Skeletal muscle satellite cell (primary cell): ENCODE data around the gene RUNX2.
A peak's percentile ranks its signal among the peaks of the same experiment; 100 is the strongest.

Experiments
- H3K27me3 ChIP-seq: 2 replicates; pipeline ENCODE4 v1.7.0; 2013; ENCODE audit warnings: low read length; ENCODE audit not compliant: control insufficient read depth, insufficient read depth
- H3K36me3 ChIP-seq: 2 replicates; pipeline ENCODE4 v1.7.0; 2013; ENCODE audit warnings: mild to moderate bottlenecking, control low read depth, low read length; ENCODE audit not compliant: insufficient read depth
- H3K4me1 ChIP-seq: 2 replicates; pipeline ENCODE4 v1.7.0; 2013; ENCODE audit warnings: low read length; ENCODE audit not compliant: control insufficient read depth, insufficient read depth
- H3K4me2 ChIP-seq: 2 replicates; pipeline ENCODE4 v1.7.0; 2013; ENCODE audit warnings: mild to moderate bottlenecking, low read length
- H3K4me3 ChIP-seq: 2 replicates; pipeline ENCODE4 v1.7.0; 2013; ENCODE audit warnings: low read length
- H3K9ac ChIP-seq: 2 replicates; pipeline ENCODE4 v1.7.0; 2013; ENCODE audit warnings: mild to moderate bottlenecking, low read depth, low read length, moderate library complexity
- H3K9me3 ChIP-seq: replicated peaks from 2 replicates; pipeline ENCODE4 v1.7.0; 2013; ENCODE audit warnings: mild to moderate bottlenecking, control low read depth, low read length

The RUNX2 gene

GRCh38 chr6:45305546-45305945 lies 22.6 kb upstream of the RUNX2 start:
- no peaks in the 10 kb centered on the region for H3K36me3 ChIP-seq
- no peak overlapping the region for H3K9ac ChIP-seq
- no peak overlapping the region for H3K4me3 ChIP-seq
- H3K27me3 ChIP-seq, result no peaks in the 10 kb centered on the region
- H3K9me3 ChIP-seq, result no peaks in the 10 kb centered on the region
- no peaks in the 10 kb centered on the region for H3K4me1 ChIP-seq
- H3K4me2 ChIP-seq, result no peak overlapping the region

GRCh38 chr6:45310118-45310788 lies 17.9 kb upstream of the RUNX2 start:
- Histone ChIP-seq H3K36me3 (no peaks in the 10 kb centered on the region), H3K4me1 (no peaks in the 10 kb centered on the region), H3K9me3 (no peaks in the 10 kb centered on the region), H3K4me3 (no peak overlapping the region), H3K9ac (no peak overlapping the region), H3K4me2 (no peak overlapping the region), H3K27me3 (no peaks in the 10 kb centered on the region)

DNA sequence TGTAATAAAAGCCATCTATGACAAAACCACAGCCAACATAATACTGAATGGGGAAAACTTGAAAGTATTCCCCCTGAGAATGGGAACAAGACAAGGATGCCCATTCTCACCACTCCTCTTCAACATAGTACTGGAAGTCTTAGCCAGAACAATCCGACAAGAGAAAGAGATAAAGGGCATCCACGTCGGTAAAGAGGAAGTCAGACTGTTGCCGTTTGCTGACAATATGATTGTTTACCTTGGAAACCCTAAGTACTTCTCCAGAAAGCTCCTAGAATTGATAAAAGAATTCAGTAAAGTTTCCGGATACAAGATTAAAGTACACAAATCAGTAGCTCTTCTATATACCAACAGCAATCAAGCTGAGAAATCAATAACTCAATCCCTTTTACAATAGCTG lies 14.0 kb upstream of the RUNX2 start:
- no peaks in the 10 kb centered on the region for H3K36me3 ChIP-seq
- no peak overlapping the region for H3K4me3 ChIP-seq
- no peaks in the 10 kb centered on the region for H3K4me1 ChIP-seq
- H3K27me3 ChIP-seq, result no peaks in the 10 kb centered on the region
- H3K4me2 ChIP-seq, result no peak overlapping the region
- no peaks in the 10 kb centered on the region for H3K9me3 ChIP-seq
- H3K9ac ChIP-seq, result no peak overlapping the region

GRCh38 chr6:45320349-45320748 lies 7.8 kb upstream of the RUNX2 start:
- no peak overlapping the region for H3K4me2 ChIP-seq
- H3K36me3 ChIP-seq, result no peaks in the 10 kb centered on the region
- H3K9me3 ChIP-seq, result no peaks in the 10 kb centered on the region
- H3K9ac ChIP-seq, result no peak overlapping the region
- no peaks in the 10 kb centered on the region for H3K4me1 ChIP-seq
- H3K27me3 ChIP-seq, result no peaks in the 10 kb centered on the region
- no peak overlapping the region for H3K4me3 ChIP-seq

DNA sequence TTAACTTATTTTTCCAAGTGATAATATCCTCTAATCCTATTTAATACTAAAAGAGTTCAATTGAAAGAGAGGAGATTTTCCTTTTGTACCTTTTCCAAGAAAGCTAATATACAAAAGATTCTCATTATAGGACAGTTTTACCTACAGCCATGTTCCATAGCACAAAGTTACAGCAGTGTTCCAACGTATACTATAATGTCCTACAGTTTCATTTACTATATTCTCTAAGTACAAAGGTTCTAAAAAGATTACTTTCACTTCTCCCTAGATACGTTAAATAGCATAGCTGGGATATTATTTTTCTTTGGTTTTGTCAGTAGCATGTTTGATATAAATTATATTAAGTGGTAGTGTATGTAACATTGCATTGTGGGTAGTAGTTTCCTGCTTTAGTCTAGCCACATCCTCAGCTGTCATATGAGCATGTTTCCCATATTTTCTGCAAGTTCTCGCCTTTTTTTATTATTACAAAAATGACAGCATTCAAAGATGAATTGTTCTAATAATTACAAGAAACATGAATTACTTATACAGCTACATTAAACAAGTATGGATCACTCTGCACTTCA lies 4.4 kb upstream of the RUNX2 start:
- Histone ChIP-seq H3K9me3 (no peaks in the 10 kb centered on the region), H3K36me3 (no peaks in the 10 kb centered on the region), H3K4me1 (peaks cover 9% of the 10 kb centered on the region), H3K4me2 (no peak overlapping the region), H3K27me3 (no peaks in the 10 kb centered on the region), H3K4me3 (no peak overlapping the region), H3K9ac (no peak overlapping the region)

GRCh38 chr6:45326698-45327417 lies 1.3 kb upstream of the RUNX2 start:
- Histone ChIP-seq H3K9me3 (no peaks in the 10 kb centered on the region), H3K4me3 (no peak overlapping the region), H3K27me3 (no peaks in the 10 kb centered on the region), H3K36me3 (no peaks in the 10 kb centered on the region), H3K9ac (no peak overlapping the region), H3K4me2 (no peak overlapping the region), H3K4me1 (peaks cover 15% of the 10 kb centered on the region)

DNA sequence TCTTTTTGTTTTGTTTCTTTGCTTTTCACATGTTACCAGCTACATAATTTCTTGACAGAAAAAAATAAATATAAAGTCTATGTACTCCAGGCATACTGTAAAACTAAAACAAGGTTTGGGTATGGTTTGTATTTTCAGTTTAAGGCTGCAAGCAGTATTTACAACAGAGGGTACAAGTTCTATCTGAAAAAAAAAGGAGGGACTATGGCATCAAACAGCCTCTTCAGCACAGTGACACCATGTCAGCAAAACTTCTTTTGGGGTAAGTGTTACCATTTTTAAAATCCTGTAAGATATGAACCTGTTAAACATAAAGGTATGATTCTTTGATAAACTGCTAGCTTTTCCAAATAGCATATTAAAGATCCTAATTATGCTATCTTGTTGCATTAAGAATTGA lies 393 bp downstream of the RUNX2 start:
- Histone ChIP-seq H3K27me3 (no peaks in the 10 kb centered on the region), H3K9ac (no peak overlapping the region), H3K9me3 (no peaks in the 10 kb centered on the region), H3K4me2 (peak overlapping the region; percentile 14), H3K4me3 (no peak overlapping the region), H3K4me1 (peaks cover 15% of the 10 kb centered on the region), H3K36me3 (no peaks in the 10 kb centered on the region)

DNA sequence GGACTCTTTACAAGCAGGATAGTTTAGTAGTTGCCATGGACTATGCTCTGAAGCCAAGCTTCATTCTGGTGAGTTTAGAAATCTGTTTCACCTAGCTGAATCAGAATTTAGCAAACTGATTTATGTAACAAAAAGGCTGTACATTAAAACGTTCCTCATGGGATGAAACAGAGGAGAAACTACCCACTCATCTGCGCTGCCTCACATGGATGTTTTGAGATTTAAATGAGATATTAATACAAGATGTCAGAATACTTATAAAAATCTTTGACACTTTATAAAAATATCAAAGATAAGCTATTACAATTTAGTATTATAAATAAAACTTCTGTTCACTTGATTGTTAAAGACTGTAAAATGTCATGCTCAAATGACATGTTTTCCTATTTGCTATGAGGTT lies 16.8 kb downstream of the RUNX2 start:
- Histone ChIP-seq H3K9me3 (no peaks in the 10 kb centered on the region), H3K4me3 (no peak overlapping the region), H3K36me3 (no peaks in the 10 kb centered on the region), H3K4me2 (no peak overlapping the region), H3K27me3 (no peaks in the 10 kb centered on the region), H3K9ac (no peak overlapping the region), H3K4me1 (no peaks in the 10 kb centered on the region)

DNA sequence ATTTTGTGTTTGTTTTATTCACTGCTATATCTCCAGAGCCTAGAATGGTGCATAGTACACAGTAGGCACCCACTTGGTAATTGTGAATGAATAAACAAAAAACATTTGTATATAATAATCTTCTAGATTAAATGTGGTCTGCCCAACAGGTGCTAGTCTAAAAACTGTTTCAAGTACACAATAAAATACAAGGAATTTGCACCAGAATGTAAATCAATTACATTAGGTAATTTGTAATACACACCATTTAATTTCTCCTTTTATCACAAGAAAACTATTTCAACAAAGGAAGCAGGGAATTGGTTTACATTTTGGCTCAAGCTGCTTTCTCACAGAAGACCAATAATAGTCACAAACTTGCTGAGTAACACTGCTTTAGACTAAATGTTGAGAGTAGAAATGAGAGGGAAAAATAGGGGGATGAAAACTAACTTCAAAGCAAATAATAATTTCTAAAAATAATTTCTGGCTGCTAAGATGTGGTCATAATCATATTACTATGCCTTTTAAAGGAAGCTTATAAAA lies 22.1 kb downstream of the RUNX2 start:
- Histone ChIP-seq H3K4me1 (no peaks in the 10 kb centered on the region), H3K4me2 (no peak overlapping the region), H3K4me3 (no peak overlapping the region), H3K9ac (no peak overlapping the region), H3K36me3 (no peaks in the 10 kb centered on the region), H3K9me3 (no peaks in the 10 kb centered on the region), H3K27me3 (no peaks in the 10 kb centered on the region)

DNA sequence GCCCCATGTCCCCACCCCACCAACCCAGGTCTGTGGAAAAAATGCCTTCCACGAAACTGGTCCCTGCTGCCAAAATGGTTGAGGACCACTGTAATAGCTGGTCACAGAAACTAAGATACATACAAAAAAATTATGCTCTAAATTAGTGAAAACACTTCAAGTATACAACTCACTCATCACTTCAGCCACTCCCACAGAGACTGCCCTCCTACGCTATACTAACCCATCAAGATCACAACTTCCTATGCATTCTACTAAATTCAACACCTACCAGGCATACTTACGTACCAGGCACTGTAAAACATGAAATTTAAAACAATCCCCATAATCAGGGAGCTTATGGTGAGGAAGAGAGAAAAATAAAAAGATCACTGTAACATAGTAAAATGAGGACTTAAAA lies 22.9 kb downstream of the RUNX2 start:
- Histone ChIP-seq H3K36me3 (no peaks in the 10 kb centered on the region), H3K9ac (no peak overlapping the region), H3K4me2 (no peak overlapping the region), H3K9me3 (no peaks in the 10 kb centered on the region), H3K4me1 (no peaks in the 10 kb centered on the region), H3K4me3 (no peak overlapping the region), H3K27me3 (no peaks in the 10 kb centered on the region)

DNA sequence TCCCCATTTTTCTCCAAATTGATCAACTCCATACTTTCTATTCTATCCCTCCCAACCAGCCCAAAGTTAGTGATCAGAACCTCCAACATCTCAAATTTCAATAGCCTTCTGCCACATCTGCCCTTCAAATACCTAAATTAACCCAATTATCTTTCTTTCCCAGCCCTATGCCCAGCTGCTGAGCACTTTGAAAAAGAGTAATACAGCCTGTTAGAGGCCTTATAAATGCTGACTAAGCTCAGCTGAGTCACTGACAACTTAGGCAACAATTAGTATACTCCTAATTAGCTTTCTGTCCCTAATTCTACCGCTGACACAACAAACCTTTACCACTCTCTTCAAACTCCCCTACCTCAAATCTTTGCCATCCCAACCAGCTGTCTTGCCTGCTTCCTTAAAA lies 23.5 kb downstream of the RUNX2 start:
- H3K4me2 ChIP-seq, result no peak overlapping the region
- no peaks in the 10 kb centered on the region for H3K9me3 ChIP-seq
- no peak overlapping the region for H3K9ac ChIP-seq
- H3K4me1 ChIP-seq, result no peaks in the 10 kb centered on the region
- no peaks in the 10 kb centered on the region for H3K36me3 ChIP-seq
- H3K27me3 ChIP-seq, result no peaks in the 10 kb centered on the region
- H3K4me3 ChIP-seq, result no peak overlapping the region
